Right atrium auricular region (tissue), 2 donors: ENCODE data around the gene DOCK2. TPM values are rescaled to one million over a fixed set of nuclear protein-coding genes. Genes with fewer than 3 reads are reported as not detected.

Source experiments
- DNase-seq: peaks from one replicate; pipeline ENCODE4 v3.0.0-alpha.2; 2019; ENCODE audit warnings: low spot score
- H3K27ac ChIP-seq, 2 donors: fragments of 200-600 bp; sonication (generic); 1 replicate in 1 of 2; 2 replicates in 1 of 2; pipeline ENCODE4 v1.5.1; 2016 to 2019
- H3K27me3 ChIP-seq, 2 donors: fragments of 200-600 bp; sonication (generic); one replicate each; pipeline versions ENCODE4 v1.5.1 to v1.6.0; 2017 to 2019
- H3K36me3 ChIP-seq: fragments of 200-600 bp; sonication (generic); one replicate; pipeline ENCODE4 v1.5.1; 2016
- H3K4me1 ChIP-seq, 2 donors: fragments of 200-600 bp; sonication (generic); one replicate each; pipeline versions ENCODE4 v1.5.1 to v1.6.0; 2017 to 2019
- H3K4me3 ChIP-seq, 2 donors: fragments of 200-600 bp; sonication (generic); 1 replicate in 1 of 2; 2 replicates in 1 of 2; pipeline ENCODE4 v1.5.1; 2017 to 2019; ENCODE audit warnings: mild to moderate bottlenecking in 1 of 2, moderate library complexity in 1 of 2
- H3K9me3 ChIP-seq, 2 donors: fragments of 200-600 bp; sonication (generic); one replicate each; pipeline ENCODE4 v1.5.1; 2019
- CTCF ChIP-seq, 2 donors: fragments of 200-600 bp; sonication (generic); IDR thresholded peaks; one replicate each; pipeline ENCODE4 v1.5.1; 2019; ENCODE audit warnings: antibody characterized with exemption in 2 of 2
- total RNA-seq, 2 donors: library from RNA; depleted of rRNA; stranded (reverse); fragments of >200 nt; gene quantifications; one replicate each; pipeline ENCODE4 v1.1.0, GENCODE V29; 2016

DOCK2 gene
- total RNA-seq, 2 donors from 2014 or later, result 3.7 to 5.4 TPM

- no peak overlapping the region for H3K27ac ChIP-seq
- no peaks in the 10 kb centered on the region for H3K36me3 ChIP-seq
- H3K4me3 ChIP-seq, result no peak overlapping the region
- H3K27me3 ChIP-seq, result no peaks in the 10 kb centered on the region
- no peak for TF ChIP-seq CTCF (IDR thresholded peaks at IDR 0.05)
- DNase-seq, result no peak
- H3K9me3 ChIP-seq, result no peaks in the 10 kb centered on the region
- peaks cover 0 to 33% of the 10 kb centered on the region in 2 donors for H3K4me1 ChIP-seq
These were observed 13.7 kb downstream of the DOCK2 start for GRCh38 chr5:169650701-169651331.

GRCh38 chr5:169651526-169651925 is 14.5 kb downstream of the DOCK2 start:
- no peak overlapping the region for H3K4me3 ChIP-seq
- no peak for TF ChIP-seq CTCF (IDR thresholded peaks at IDR 0.05)

GRCh38 chr5:169652057-169652456 is 15.0 kb downstream of the DOCK2 start:
- Histone ChIP-seq H3K27ac (no peak overlapping the region), H3K27me3 (no peaks in the 10 kb centered on the region), H3K4me1 (peaks cover 0 to 33% of the 10 kb centered on the region in 2 donors), H3K4me3 (no peak overlapping the region), H3K36me3 (no peaks in the 10 kb centered on the region), H3K9me3 (no peaks in the 10 kb centered on the region)
- TF ChIP-seq CTCF (IDR thresholded peaks at IDR 0.05), result no peak
- no peak for DNase-seq

More at GRCh38 chr5:169651526-169651925, 14.5 kb downstream of the DOCK2 start:
- Histone ChIP-seq H3K27me3 (no peaks in the 10 kb centered on the region), H3K9me3 (no peaks in the 10 kb centered on the region), H3K27ac (no peak overlapping the region), H3K36me3 (no peaks in the 10 kb centered on the region), H3K4me1 (peaks cover 0 to 33% of the 10 kb centered on the region in 2 donors)
- no peak for DNase-seq

GRCh38 chr5:169653091-169653490 is 16.0 kb downstream of the DOCK2 start:
- no peak for TF ChIP-seq CTCF (IDR thresholded peaks at IDR 0.05)
- Histone ChIP-seq H3K27me3 (no peaks in the 10 kb centered on the region), H3K4me1 (peaks cover 0 to 32% of the 10 kb centered on the region in 2 donors), H3K9me3 (no peaks in the 10 kb centered on the region), H3K27ac (no peak overlapping the region), H3K4me3 (no peak overlapping the region), H3K36me3 (no peaks in the 10 kb centered on the region)
- no peak for DNase-seq

- no peak overlapping the region for H3K27ac ChIP-seq
- H3K27me3 ChIP-seq, result no peaks in the 10 kb centered on the region
These were observed 18.3 kb downstream of the DOCK2 start for GRCh38 chr5:169655353-169655752.

More at GRCh38 chr5:169655353-169655752, 18.3 kb downstream of the DOCK2 start:
- H3K4me3 ChIP-seq, result no peak overlapping the region
- no peak for DNase-seq
- peaks cover 0 to 20% of the 10 kb centered on the region in 2 donors for H3K4me1 ChIP-seq
- no peak for TF ChIP-seq CTCF (IDR thresholded peaks at IDR 0.05)
- H3K9me3 ChIP-seq, result no peaks in the 10 kb centered on the region
- no peaks in the 10 kb centered on the region for H3K36me3 ChIP-seq
